ENCODE results near the gene AQP12B.

Gene AQP12B

DNA sequence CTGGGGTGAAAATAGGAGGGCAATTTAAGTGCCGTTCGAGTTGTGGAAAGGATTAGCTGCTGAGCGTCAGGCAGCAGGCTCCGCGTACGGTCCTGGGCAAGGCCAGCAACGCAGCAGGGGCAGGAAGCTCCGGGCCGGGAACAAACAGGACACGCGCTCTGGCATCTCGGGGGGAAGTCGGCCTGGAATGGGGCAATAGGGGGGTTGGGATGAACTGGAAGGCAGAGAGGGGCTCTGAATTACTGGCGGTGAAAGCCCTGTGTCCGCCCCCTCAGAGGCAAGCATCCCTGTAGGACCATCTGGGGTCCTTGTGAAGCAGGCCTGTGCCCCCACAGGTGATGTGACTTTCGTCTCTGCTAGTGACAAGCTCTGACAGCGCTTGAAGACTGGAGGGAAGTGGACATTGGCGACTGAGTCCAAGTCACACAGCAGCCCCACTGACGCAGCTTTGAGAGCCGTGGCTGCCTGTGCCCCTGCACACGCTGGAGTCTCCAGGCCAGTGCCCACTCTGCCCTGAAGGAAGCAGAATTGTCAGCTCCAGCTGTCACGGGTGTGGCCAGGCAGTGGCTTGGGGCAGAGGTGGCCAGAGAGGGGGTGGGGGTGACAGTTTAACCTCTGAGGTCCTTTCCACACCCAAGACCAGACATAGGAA is 35.1 kb downstream of the AQP12B start:
- FAIRE-seq: no peak

DNA sequence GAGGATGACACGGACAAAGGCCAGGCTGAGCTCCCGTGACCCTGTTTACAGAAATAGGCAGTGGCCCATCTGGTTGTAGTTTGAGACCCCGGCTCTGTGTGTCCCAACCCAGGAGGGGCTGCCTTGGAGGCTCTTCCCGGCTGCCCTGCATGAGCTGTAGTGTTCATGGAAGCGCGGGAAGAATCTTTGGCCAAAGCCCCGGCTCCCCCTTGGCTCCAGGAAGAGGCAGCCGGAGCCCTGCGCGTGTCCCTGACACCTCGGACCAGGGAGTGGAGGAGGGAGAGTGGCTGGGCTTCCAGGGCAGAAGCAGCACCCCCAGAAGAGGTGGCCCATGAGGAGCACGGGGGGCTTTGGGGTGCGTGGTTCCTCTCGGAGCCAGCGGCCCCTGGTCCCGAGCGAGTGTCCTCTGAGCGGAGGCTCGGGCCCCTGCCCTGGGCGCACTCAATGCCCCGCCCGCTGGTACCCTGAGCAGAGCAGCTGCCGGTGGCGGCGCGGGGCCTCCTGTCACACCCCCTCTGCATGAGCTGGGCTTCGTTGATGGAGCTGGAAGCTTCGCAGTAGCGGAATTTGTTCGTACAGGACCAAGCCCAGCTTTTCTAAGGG is 35.7 kb downstream of the AQP12B start:
- no peak for FAIRE-seq

DNA sequence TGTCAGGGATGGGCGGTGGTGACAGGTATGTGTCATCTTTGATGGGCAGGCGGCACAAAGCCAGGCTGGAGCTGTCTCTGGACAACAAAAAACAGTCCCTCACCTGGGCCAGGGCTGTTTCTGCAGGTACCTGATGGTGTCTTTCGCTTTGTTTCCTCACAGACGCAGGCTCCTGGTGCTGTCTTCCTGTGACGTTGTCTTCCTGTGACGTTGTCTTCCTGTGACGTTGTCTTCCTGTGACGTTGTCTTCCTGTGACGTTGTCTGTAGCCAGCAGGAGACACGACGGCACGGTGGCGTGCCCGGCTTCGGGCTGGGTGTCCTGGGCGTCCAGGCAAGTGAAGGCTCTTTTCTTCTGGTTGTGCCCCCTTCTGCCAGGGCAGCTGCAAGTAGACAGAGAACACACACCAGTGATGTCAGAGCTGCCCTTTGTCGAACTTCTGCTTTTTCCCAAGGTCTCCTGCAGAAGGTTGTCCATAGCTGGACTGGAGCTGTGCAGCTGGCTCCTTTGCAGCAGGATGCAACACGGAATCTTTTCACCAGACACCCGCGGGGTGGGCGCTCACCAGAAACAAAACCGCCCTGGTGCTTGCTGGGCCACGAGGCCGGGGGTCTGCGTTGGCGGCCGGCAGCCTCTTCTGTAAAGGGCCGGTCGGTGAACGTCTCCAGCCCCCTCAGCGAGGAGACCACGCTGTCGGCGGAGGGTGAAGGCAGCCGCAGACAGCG is 36.3 kb downstream of the AQP12B start:
- no peak for FAIRE-seq

DNA sequence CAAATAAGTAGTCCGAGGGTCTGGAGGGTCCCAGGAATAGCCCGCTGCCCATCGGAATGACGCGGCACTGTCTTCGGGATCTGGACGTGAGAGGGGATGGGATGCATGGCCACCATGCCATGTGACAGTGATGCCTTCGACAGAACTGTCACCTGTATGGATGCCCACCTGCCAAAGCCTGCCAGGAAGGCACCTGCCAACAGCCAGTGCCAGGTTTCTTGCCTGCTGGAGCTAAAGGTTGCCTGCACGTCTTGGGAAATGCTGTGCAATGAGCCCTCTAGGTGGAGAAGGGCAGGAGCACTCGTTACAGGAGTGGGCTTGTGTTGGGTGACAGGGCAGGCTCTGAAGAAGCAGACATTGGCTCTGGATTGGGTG is 36.9 kb downstream of the AQP12B start:
- no peak for FAIRE-seq

DNA sequence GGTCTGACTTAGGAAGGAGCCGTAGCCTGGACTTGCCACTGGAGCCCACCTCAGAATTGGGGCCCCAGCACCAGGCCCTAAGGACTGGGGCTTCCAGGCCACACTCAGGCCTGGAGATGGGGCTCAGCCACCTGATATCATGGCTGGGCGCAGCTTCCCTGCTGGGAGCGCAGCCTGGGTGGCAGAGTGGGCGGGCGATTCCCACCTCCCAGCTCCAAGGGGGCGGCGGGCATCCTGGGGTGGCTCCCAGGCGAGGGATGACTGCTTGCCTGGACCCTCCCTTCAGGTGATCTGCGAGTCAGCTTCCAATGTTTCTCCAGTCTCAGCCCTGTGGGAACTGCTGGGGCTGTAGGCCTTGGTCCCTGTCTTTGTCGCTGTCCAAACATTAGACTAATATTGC is 37.3 kb downstream of the AQP12B start:
- no peak for FAIRE-seq

DNA sequence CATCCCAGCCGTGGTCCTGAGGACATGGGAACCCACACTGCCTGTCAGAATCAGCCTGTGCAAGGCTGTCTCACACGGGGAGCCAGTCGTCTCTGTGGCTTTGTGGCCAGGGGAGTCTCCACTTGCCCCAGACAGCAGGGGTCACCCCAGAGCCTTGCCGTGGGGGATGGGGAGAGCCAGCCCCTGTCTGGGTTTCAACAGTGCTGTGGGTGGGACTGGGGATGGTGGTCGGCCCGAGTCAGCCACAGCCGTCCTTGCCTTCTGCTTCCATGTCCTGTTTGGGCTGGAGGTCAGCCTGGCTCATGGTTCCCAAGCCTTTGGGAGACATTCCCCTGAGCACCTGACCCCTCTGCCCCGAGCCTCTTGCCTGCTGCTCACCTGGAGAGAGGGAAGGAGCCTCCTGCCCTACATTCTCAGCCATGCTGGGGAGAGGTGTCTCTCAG is 37.8 kb downstream of the AQP12B start:
- FAIRE-seq: no peak

DNA sequence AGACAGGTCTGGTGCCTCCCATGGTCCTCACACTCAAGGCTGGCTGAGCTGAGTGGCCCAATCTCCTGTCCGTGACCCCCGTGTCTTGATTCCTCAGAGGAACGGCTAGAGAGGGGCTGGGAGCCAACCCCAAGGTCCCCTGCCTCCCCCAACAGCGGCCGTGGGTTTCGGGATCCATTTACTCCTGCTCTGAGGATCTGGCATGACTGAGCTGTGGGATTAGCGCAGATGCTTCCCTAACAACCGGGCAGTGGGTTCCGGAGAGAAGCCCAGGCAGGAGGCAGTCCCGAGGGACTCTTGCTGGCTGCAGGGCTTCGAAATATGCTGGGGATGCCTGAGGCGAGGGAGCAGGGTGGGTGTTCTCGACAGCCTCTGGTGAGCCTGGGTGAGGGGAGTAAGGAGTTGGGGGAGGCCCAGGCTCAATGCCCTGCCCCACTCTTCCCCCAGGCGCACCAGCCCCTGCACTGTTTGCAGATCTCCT is 38.5 kb downstream of the AQP12B start:
- no peak for FAIRE-seq

DNA sequence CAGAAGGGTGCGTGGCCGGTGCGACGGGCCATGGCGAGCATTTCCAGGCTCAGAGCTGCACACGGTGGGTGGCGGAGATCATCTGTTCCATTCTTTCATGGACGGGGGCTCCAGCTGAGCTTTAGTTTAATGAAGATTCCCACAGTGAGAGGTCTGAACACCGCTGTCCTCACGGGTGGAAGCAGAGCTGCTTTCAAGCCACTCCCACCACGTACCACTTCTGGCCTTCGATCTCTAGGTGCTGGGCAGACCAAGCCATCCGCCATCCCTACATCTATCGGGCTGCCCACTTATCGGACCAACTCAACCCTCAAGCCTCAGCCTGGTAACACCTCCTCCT is 38.9 kb downstream of the AQP12B start:
- no peak for FAIRE-seq

DNA sequence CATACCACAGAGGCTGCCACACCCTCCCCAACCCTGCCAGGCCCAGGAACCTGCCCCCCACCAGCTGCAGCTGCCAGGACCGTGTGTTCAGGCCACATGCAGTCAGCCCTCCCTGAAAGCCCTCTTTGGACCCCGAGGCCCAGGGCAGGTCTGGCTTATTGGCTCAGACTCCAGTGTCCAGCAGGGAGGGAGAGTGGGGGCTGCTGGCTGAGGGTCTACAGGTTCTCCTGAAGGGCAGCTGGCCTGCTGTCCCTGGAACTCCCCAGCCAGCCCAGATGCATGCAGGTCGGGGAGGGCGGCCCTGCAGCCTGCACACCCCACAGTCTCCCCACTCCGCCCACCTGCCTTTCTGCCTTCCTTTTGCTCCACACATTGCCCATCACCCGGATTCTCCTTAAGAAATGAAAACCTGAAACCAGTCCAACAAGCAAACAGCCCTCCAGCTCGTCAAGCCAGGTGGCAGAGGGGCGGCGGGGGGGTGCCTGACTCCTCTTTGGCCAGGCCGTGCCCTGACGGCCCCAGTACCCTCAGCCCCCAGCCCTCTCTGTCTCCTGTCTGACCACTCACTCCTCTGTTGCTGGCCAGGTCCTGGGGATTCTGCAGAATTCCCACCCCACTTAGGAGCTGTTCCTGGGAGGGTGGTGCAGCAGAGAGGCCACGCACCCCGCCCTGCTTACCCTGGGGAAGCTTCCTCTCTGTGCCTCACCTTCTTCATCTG is 39.4 kb downstream of the AQP12B start:
- FAIRE-seq: no peak

DNA sequence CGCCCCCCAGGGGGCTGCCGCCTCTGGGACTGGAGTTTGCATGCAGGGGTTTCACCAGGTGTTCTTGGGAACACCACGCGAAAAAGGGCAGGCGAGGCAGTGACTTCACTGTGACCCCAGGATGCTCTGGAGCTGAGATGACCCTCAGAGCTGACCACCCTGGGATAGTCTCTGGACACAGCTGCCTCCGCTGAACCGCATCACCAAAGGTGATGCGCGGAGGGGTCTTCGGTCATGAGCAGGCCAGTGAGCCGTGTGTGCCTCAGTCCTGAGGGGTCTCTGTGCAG is 39.9 kb downstream of the AQP12B start:
- no peak for FAIRE-seq

DNA sequence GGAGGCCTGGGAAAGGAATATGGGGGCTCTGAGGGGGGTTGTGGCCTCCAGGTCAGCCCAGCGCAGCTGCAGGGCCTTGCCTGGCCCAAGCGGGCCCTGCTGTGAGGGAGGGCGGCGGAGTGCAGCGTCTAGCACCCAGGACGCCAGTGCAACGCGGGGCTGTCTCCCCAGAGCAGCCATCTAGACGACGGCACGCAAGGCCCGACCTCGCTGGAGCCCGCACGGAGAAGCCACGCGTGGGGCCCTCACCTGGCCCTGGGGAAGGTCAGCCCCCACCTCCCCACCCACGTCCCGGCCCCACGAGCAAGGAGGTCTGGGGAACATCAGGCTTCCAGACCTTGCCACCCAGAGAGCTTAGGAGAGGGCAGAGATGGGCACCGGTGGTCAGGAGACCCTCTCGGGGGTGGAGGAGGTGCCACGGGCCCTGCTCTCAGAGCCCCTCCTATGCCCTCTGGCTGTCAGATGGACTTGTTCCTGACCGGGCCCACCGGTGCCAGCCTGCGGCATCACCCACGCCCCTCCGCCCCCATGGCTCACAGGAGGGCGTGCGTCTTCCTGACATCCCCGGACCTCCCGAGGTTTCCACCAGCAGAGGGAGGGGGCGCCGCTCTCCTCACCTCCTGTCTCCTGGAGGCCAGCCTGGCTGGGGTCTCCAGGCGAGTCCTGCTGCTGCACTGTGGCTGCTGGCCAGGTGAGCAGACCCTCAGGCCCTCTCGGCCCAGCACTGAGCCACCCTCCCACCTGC is 40.5 kb downstream of the AQP12B start:
- FAIRE-seq: no peak

DNA sequence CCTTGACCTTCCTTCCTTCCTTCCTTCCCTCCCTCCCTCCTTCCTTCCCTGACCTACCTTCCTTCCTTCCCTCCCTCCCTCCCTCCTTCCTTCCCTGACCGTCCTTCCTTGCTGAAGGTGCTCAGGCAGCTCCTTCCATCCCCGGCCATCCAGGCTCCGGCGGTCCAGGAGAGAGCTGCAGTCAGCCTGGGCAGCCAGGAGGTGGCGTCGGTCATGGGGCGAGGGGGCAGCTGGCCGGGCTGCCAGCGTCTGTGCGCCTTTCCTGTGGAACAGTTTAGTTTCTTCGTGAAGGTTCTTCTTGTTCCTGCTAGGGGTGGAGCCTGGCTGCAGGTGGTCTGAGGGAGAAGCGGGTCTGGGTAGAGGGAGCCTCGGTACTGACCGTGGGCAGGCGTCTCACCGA is 41.7 kb downstream of the AQP12B start:
- no peak for FAIRE-seq

DNA sequence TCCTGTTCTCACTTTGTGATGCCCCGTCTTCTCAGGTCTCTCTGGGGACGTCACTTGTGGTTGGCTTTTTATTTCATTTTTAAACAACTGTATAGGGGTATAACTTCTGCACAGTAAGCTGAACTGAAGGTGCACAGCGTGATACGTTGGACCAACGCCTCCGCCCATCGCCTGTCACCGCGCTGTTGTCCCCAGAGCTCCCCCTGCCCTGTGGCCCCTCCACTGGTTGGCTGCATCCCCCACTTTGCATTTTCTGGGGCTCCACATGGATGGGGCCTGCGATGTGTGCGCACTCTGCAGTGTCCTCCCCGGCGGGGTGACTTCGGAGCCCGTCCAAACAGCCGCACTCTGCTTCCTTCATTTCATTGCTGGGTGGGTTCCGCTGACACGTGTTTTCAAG is 43.1 kb downstream of the AQP12B start:
- no peak for FAIRE-seq

DNA sequence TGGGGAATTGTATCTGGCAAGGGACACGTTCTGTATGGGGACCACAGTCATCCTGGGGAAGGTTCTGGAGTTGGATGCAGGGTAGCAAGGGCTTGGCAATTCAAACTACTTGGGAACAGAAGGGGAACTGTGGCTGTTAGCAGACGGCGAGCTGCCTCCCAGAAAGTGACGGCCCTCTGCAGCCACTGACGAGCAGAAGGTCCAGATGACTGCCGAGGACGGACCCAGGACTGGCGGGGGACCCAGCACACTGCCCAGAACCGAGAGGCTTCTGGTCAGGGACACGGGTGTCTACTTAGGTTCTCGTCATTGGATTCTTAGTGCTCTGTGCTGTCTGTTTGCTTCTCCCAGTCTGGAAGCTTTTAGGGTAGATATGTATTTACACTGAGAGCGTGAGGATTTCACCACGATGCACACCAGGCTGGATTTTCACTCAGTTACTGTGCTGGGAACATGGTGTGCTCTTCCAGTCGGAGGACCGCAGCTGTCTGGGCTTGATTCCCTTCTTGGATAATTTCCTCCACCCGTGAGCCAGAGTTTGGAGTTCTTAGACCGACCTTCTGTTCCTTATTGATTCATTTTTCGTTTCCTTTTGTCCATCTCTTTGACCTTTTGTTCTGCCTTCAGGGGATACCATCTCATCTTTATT is 44.0 kb downstream of the AQP12B start:
- FAIRE-seq: no peak

DNA sequence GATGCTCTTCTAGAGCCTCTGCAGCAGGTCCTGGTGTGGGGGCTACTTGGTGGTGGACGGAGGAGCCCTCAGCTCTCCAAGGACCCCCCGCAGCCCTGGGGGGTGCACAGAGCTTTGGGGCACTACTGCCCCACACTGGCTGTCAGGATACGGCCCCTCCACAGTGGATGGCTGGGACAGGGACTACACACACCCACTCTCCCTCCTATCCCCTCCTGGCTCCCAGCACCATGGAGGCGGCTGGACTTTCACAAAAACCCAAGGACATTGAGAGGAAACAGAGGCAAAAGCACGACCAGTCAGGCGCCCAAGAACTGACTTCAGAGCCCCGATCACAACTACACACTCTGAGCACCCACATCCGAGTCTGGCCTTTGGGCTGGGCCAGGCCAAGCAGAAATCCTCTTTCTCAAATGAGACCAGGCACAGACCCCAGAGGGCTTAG is 44.8 kb downstream of the AQP12B start:
- FAIRE-seq: no peak

DNA sequence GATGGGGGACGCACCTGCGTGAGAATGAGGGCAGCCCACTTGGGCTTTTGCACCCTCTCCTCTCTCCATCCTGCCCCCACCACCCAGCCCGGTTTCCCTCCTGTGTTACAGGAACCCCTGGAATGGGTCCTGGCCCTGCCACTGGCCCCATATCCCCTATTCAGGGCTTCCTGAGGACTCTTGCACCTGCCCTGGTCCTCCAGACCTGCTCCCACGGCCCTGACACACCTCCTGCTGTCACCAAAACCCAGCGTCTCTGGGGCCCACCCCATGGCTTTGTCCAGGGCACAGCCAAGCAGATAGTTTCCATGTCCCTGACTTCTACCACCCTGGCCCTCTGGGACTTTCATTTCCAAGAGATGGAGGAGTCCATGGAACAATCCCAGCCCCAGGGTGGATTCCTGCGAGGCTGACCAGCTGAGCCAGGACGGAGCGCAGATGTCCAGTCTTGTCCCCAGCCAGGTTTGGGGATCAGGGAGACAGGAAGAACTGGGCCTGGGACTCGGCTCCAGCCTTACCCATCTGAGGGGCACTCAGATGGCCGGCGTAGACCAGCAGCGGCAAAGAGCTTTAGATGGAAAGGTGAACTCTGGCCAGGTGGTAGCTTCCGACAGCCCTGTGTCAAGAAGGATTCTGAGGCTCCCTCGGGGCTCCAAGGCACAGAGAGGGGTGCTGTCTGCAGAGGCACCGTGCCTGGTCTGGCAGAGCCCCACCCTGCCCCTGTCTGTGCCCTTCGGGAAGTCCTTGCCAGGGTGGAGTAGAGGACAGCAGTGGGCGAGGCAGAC is 45.4 kb downstream of the AQP12B start:
- no peak for FAIRE-seq

DNA sequence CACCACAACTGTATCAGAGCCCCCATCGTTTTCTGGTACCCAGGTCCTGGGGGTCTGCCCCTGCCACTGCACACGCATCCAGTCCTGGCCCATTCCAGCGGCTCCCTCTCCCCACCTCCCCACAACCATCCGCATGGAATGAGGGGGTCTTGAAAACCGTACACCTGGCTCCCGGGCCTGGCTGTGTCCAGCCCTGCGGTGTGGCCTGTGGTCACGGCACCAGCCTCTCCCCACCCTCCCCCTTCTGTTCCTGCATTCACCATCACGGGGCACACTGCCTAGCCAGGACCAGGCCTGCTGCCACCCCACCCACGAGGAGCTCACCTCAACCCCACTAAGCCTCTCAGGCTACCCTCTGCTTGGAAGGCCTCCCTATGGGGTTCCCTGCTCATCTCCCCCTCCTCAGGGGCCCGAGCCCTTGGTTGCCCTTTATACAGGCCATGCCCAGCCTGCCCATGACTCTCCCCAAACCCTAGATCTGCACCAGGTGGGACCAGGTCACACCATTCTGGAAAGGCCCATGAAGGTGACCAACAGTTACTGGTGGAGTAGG is 46.0 kb downstream of the AQP12B start:
- no peak for FAIRE-seq

DNA sequence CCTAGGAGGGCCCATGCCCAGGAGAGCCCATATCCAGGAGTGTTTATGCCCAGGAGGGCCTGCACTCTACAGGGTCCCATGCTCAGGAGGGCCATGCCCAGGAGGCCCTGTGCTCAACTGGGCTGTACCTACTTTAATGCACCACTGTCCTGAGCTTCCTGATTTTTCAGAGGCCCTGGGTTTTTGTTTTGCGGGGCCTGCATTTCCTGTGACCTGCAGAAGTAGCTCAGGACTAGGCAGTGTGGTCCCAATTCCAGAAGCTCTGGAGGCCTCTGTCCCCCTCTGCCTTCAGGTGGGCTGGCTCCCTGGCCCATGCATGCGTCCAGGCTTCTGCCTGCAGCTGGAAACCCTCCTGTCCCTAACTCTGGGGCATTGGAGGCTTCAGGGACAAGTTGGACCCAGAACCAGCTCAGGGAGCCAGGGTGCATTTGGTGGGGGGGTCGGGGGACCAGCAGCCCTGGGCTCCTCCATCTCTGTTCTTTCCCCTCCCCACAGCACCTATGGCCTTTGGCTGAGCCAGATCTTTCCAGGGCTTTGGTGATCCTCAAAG is 46.6 kb downstream of the AQP12B start:
- no peak for FAIRE-seq

DNA sequence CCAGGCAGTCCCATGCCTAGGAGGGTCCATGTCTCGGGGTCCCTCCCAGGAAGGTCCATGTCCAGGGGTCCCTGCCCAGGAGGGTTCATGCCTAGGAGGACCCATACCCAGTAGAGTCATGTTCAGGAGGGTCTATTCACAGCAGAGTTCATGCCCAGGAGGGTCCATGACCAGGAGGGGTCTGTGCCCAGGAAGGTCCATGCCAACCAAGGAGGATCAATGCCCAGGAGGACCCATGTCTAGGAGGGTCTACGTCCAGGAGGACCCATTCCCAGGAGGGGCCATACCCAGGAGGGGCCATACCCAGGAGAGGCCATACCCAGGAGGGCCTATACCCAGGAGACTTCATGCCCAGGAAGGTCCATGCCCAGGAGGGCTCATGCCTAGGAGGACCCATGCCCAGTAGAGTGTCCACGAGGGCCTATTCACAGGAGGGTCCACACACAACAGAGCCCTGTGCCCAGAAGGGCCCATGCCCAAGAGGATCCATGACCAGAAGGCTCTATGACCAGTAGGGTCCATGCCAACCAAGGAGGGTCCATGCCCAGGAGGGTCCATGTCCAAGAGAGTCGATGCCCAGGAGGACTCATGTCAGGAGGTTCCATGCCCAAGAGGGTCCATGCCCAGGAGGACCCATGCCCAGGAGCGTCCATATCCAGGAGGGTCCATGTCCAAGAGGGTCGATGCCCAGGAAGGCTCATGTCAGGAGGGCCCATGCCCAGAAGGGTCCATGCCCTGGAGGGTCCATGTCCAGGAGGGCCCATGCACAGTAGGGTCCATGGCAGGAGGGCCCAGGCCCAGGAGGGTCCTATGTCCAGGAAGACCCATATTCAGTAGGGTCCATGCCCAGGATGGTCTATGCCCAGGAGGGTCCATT is 47.3 kb downstream of the AQP12B start:
- FAIRE-seq: no peak

DNA sequence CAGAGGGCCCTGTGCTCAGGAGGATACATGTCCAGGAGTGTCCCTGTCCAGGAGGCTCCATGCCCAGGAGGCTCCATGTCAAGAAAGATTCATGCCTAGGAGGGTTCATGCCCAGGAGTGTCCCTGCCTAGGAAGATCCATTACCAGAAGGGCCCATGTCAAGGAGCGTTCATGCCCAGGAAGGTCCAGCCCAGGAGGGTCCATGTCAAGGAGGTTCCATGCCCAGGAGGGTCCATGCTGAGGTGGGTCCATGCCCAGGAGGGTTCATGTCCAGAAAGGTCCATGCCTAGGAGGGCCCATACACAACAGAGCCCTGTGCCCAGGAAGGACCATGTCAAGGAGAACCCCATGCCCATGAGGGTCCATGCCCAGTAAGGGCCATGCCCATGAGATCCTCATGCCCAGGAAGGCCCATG is 50.4 kb downstream of the AQP12B start:
- FAIRE-seq: no peak

Data from islet of Langerhans (tissue), 1 donor.